BLaER1 (cell line): ENCODE results near the gene KRT37.
"Not testable (repeated sequence)": the region's sequence is repeated elsewhere in the genome, so short reads cannot be mapped to it uniquely, and the experiment has no call there.

Source experiments
- H3K27ac ChIP-seq: shearing (Covaris generic); formaldehyde crosslinking; 2 replicates; pipeline ENCODE4 v1.8.1; 2022
- H3K27me3 ChIP-seq: shearing (Covaris generic); formaldehyde crosslinking; 2 replicates; pipeline ENCODE4 v1.8.1; 2022
- H3K36me3 ChIP-seq: shearing (Covaris generic); formaldehyde crosslinking; 2 replicates; pipeline ENCODE4 v1.8.1; 2022
- H3K4me1 ChIP-seq: shearing (Covaris generic); formaldehyde crosslinking; 2 replicates; pipeline ENCODE4 v1.8.1; 2022
- H3K4me2 ChIP-seq: shearing (Covaris generic); formaldehyde crosslinking; 2 replicates; pipeline ENCODE4 v1.8.1; 2022
- H3K4me3 ChIP-seq: shearing (Covaris generic); formaldehyde crosslinking; 2 replicates; pipeline ENCODE4 v1.8.1; 2022
- H3K9ac ChIP-seq: shearing (Covaris generic); formaldehyde crosslinking; 2 replicates; pipeline ENCODE4 v1.8.1; 2022
- H3K9me3 ChIP-seq: shearing (Covaris generic); formaldehyde crosslinking; 2 replicates; pipeline ENCODE4 v1.8.1; 2022
- H4K20me1 ChIP-seq: shearing (Covaris generic); formaldehyde crosslinking; 2 replicates; pipeline ENCODE4 v1.8.1; 2022
- Cebpa-rat ChIP-seq: shearing (Covaris generic); IDR thresholded peaks from 2 replicates; pipeline ENCODE4 v1.8.1; 2022

KRT37 gene

DNA sequence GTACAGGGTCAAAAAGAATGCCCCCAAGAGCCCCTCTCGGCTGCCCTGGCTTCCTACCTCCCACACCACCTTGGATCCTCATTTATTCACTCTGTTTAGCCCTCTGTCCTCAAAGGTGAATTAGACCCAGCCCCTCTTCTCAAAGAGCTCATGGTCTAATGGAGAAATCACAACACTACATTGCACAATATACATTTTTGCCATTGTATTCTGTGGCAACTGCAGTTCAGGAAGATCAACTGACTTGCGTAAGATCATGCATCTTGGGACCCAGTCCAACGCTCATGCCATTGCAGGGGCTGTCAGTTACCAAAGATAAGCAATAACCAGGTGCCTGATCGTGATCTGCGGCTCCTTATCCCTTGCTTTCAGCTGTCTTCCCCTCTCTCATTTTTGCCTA is 15.0 kb upstream of the KRT37 start:
- no peak overlapping the region for H3K27ac ChIP-seq
- H4K20me1 ChIP-seq = no peaks in the 10 kb centered on the region
- H3K4me2 ChIP-seq = no peak overlapping the region
- no peaks in the 10 kb centered on the region for H3K27me3 ChIP-seq
- H3K9me3 ChIP-seq = no peaks in the 10 kb centered on the region
- H3K4me3 ChIP-seq = no peak overlapping the region
- no peaks in the 10 kb centered on the region for H3K36me3 ChIP-seq
- H3K9ac ChIP-seq = no peak overlapping the region
- TF ChIP-seq Cebpa-rat = no peak
- H3K4me1 ChIP-seq = no peaks in the 10 kb centered on the region

DNA sequence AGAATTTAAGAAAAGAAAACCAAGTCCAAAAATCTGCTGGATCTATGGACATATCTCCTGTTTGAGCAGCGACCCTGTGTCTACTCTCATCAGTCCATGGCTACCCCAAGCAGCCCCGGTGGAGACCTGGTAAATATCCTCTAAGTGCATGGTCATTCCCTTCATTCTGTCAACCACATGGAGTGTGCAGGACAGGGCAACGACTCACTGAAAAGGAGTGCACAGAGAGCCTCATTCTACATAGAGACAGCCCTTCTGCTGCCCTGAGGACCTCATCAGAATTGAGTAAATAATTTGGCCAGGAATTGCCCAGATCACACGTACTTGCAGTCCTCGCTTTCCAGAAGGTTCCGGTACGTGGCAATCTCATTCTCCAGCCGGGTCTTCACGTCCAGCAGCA is 13.4 kb upstream of the KRT37 start:
- H3K9me3 ChIP-seq = no peaks in the 10 kb centered on the region
- no peak for TF ChIP-seq Cebpa-rat
- H4K20me1 ChIP-seq = no peaks in the 10 kb centered on the region
- no peak overlapping the region for H3K4me2 ChIP-seq
- H3K36me3 ChIP-seq = no peaks in the 10 kb centered on the region
- H3K27ac ChIP-seq = no peak overlapping the region
- no peak overlapping the region for H3K4me3 ChIP-seq
- H3K9ac ChIP-seq = no peak overlapping the region
- no peaks in the 10 kb centered on the region for H3K27me3 ChIP-seq
- H3K4me1 ChIP-seq = no peaks in the 10 kb centered on the region

DNA sequence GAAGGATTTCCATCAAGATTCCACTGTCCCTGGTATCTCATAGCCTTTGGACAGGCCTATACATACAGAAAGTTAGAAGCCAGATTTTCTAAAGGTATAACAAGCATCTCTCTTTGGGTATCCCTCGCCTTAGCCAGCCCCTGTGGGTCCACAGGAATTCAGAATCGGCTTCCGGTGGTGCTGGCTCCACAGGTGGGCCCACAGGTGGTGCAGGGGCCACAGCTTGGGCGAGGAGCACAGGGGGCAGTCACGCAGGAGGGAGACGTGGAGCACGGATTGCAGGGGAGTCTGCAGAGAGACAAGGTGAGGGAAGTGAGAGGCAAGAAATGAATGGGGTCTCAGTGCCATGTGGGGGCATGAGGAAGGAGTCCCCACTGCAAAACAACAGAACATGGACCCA is 12.9 kb upstream of the KRT37 start:
- H3K36me3 ChIP-seq = no peaks in the 10 kb centered on the region
- no peaks in the 10 kb centered on the region for H4K20me1 ChIP-seq
- no peak for TF ChIP-seq Cebpa-rat
- no peaks in the 10 kb centered on the region for H3K4me1 ChIP-seq
- no peaks in the 10 kb centered on the region for H3K9me3 ChIP-seq
- H3K9ac ChIP-seq = no peak overlapping the region
- no peaks in the 10 kb centered on the region for H3K27me3 ChIP-seq
- H3K4me3 ChIP-seq = no peak overlapping the region
- H3K27ac ChIP-seq = no peak overlapping the region
- no peak overlapping the region for H3K4me2 ChIP-seq

DNA sequence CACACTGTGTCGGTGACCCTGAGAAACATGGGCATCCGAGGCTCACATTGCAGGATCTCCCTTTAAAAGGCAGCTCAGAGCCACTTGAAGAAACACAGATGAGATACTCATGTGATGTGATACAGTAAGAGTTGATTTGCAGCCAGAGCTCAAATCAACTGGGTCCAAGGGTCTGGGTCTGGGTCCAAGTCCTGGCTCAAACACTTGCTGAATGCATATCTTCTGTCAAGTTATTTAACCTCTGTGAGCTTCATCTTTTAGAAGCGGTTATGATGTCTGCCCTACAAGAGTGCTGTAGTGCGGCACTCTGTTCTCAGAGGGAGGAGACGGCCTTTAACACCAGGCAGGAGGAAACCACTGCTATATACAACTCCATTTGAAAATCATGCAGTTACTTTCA is 10.0 kb upstream of the KRT37 start:
- H3K4me2 ChIP-seq = no peak overlapping the region
- H3K9ac ChIP-seq = no peak overlapping the region
- H3K9me3 ChIP-seq = no peaks in the 10 kb centered on the region
- H3K4me3 ChIP-seq = no peak overlapping the region
- no peak overlapping the region for H3K27ac ChIP-seq
- no peaks in the 10 kb centered on the region for H3K4me1 ChIP-seq
- H3K27me3 ChIP-seq = no peaks in the 10 kb centered on the region
- H4K20me1 ChIP-seq = no peaks in the 10 kb centered on the region
- no peaks in the 10 kb centered on the region for H3K36me3 ChIP-seq
- TF ChIP-seq Cebpa-rat = no peak

DNA sequence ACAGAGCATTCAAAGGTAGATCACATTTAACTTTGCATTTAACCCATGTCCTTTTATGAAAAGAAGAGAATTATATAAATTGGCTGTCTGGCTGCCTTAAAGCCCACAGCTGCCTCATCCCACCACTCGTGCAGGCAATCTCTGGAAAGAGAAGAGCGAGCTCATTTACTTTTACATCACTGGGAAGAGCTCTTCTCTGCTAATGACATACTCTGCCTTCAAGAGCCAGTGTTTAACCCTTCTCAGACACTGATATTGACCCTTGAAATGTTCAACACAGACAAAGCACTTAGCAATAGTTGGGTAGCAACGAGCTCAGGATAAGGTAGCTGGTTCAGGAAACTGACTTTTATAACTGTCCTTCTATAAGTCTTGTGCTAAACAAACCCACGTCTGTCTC is 9.6 kb upstream of the KRT37 start:
- TF ChIP-seq Cebpa-rat = no peak
- H3K9ac ChIP-seq = no peak overlapping the region
- H3K9me3 ChIP-seq = no peaks in the 10 kb centered on the region
- H3K4me3 ChIP-seq = no peak overlapping the region
- no peaks in the 10 kb centered on the region for H3K36me3 ChIP-seq
- H3K4me2 ChIP-seq = no peak overlapping the region
- H4K20me1 ChIP-seq = no peaks in the 10 kb centered on the region
- no peaks in the 10 kb centered on the region for H3K4me1 ChIP-seq
- no peak overlapping the region for H3K27ac ChIP-seq
- H3K27me3 ChIP-seq = no peaks in the 10 kb centered on the region

DNA sequence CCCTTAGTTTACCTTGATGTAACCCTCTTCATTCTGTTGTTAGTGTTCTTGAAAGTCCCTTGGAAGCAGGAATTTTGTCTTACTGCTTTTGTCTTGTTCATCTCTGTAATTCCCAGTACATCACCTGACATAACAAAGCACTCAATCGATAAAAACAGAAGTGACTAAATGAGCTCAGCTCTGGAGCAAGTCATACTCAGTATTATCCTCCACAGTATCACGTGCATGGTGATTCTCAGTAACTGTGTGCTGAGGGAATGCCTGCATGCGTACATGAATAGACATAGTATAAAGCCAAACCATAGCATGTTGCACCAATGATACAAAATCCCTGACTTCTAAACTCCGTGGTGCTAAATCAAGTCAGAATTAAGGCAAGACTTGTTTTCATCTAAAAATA is 9.2 kb upstream of the KRT37 start:
- H3K27ac ChIP-seq = no peak overlapping the region
- no peaks in the 10 kb centered on the region for H3K9me3 ChIP-seq
- H3K27me3 ChIP-seq = no peaks in the 10 kb centered on the region
- H3K9ac ChIP-seq = no peak overlapping the region
- H3K4me1 ChIP-seq = no peaks in the 10 kb centered on the region
- no peaks in the 10 kb centered on the region for H4K20me1 ChIP-seq
- no peak overlapping the region for H3K4me3 ChIP-seq
- H3K4me2 ChIP-seq = no peak overlapping the region
- no peaks in the 10 kb centered on the region for H3K36me3 ChIP-seq
- TF ChIP-seq Cebpa-rat = no peak

DNA sequence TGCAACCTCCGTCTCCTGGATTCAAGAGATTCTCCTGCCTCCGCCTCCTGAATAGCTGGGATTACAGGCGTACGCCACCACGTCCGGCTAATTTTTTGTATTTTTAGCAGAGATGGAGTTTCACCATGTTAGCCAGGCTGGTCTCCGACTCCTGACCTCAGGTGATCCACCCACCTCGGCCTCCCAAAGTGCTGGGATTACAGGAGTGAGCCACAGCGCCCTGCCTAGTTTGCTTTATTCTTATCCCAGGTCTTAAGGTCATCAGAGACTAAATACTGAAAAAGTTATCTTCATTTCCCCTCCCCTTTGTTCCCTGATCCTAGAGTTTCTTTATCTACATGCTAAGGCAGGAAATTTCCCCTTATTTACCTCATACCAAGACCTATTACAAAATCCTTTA is 6.0 kb upstream of the KRT37 start:
- not testable (repeated sequence) for H3K27ac ChIP-seq, H3K36me3 ChIP-seq, H3K9ac ChIP-seq, H3K27me3 ChIP-seq, H3K4me2 ChIP-seq, H3K4me1 ChIP-seq, H3K9me3 ChIP-seq, H4K20me1 ChIP-seq, H3K4me3 ChIP-seq

- no peaks in the 10 kb centered on the region for H3K9me3 ChIP-seq
- H3K4me2 ChIP-seq = no peak overlapping the region
- TF ChIP-seq Cebpa-rat = no peak
Observed at GRCh38 chr17:41429667-41430066, 5.3 kb upstream of the KRT37 start.

GRCh38 chr17:41428591-41429291 is 4.4 kb upstream of the KRT37 start:
- Histone ChIP-seq H3K9ac (no peak overlapping the region), H4K20me1 (no peaks in the 10 kb centered on the region), H3K4me1 (no peaks in the 10 kb centered on the region), H3K9me3 (no peaks in the 10 kb centered on the region), H3K27me3 (no peaks in the 10 kb centered on the region), H3K36me3 (no peaks in the 10 kb centered on the region), H3K4me2 (no peak overlapping the region), H3K27ac (no peak overlapping the region), H3K4me3 (no peak overlapping the region)
- no peak for TF ChIP-seq Cebpa-rat

More at GRCh38 chr17:41429667-41430066, 5.3 kb upstream of the KRT37 start:
- Histone ChIP-seq H3K4me3 (no peak overlapping the region), H3K27me3 (no peaks in the 10 kb centered on the region), H4K20me1 (no peaks in the 10 kb centered on the region), H3K4me1 (no peaks in the 10 kb centered on the region), H3K36me3 (no peaks in the 10 kb centered on the region), H3K27ac (no peak overlapping the region), H3K9ac (no peak overlapping the region)

DNA sequence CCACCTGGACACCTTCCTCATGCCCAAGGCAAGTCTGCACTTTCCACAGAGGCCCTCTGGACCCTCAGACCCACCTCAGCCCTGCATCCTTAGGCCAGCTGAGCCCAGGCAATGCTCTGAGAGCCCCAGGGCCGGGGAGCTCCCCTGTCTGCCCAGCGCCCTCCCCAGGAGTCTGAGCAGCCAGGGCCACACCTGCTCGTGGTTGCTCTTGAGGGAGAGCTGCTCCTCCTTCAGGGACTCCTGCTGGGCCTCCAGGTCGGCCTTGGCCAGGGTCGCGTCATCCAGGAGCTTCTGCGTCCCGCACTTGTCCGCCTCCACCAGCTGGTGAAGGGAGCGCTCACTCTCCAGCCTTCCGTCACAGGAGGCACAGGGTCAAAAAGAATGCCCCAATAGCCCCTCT is 1.8 kb downstream of the KRT37 start:
- not testable (repeated sequence) for H3K36me3 ChIP-seq, H3K4me3 ChIP-seq, H3K4me2 ChIP-seq, H3K27ac ChIP-seq, H3K27me3 ChIP-seq, H3K9me3 ChIP-seq, H4K20me1 ChIP-seq, H3K9ac ChIP-seq, H3K4me1 ChIP-seq

DNA sequence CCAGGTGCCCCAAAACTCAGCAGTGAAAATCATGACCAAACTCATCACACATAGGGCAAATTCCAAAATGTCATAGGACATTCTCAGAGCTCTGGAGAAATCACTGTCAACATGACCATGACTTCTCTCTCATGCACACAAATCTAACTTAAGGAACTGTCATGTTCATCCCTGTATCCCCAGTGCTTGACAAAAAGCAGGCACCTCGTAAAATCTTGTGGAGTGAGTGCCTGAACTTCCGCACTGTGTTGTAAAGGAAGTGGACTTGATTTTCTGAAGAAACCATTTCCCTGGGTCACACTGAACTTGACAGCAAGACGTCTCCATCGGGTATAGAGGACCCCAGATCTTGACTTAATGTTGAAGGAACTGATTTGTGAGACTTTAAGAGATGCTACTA is 2.8 kb downstream of the KRT37 start:
- Histone ChIP-seq H3K9me3 (no peaks in the 10 kb centered on the region), H4K20me1 (no peaks in the 10 kb centered on the region), H3K36me3 (no peaks in the 10 kb centered on the region), H3K4me1 (no peaks in the 10 kb centered on the region), H3K27me3 (no peaks in the 10 kb centered on the region), H3K4me2 (no peak overlapping the region), H3K4me3 (no peak overlapping the region), H3K9ac (no peak overlapping the region), H3K27ac (no peak overlapping the region)
- no peak for TF ChIP-seq Cebpa-rat
